Measurements from ENCODE around the gene MIB2. TPM values are rescaled to one million over a fixed set of nuclear protein-coding genes. Genes with fewer than 3 reads are reported as not detected.

Gene MIB2
- total and polyA plus RNA-seq, 2 experiments from 2014 or later = 47.5 to 75.3 TPM

DNA sequence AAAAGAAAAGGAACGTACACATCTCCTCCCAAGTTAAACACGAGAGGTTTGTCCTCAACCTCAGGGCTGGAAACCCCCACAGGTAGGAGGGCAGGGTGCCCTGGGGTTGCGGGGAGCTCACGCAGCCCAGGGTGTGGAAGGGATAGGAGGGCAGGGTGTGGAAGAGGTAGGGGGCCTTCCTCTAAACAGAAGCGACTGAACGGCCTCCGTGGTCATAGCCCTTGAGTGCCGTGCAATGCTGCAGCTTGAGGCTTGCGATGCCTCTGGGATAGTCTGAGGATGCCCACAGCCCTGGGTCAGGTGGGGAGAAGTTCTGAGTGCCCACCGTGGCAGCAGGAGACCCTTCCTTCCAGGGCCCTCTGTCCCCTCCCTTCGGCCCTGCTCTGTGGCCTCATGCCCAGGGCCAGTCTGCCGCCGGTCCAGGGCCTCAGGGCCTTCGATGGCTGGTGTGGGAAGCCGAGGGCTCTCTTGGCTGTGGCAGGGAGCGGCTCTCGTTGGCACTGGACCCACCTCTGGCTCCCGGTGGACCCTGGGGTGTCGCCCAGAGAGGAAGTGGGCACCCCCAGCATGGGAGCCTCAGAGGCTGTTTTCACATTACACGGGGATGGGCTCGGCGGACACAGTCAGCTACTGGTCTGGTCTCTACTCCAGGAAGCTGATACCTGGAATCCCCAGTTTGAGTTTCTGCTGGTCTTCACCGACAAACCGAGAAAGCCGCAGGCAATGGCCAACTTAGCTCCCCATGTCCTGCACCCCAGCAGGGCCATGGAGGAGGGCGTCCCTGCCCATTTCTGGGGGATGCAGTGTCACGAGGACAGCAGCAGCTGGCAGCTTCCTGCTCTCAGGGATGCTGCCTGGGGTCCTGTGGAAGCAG, 49.9 kb downstream of the MIB2 start:
- 96% methylated on average over 27 of the region's 27 CpGs for WGBS (ENCODE audit: low lambda C conversion rate, missing lambda C conversion rate)
- DNase-seq (ENCODE audit: low spot score) = no peak
- Histone ChIP-seq H4K20me1 (ENCODE audit: insufficient read depth, poor library complexity, severe bottlenecking) (no peaks in the 10 kb centered on the region), H3K27me3 (no peaks in the 10 kb centered on the region), H3K27ac (no peak overlapping the region), H3K4me3 (no peak overlapping the region), H3K36me3 (replicated peaks; ENCODE audit: insufficient read depth, low read depth) (no peaks in the 10 kb centered on the region), H3K4me2 (no peak overlapping the region), H3K9me2 (replicated peaks; ENCODE audit: insufficient read depth) (no peaks in the 10 kb centered on the region), H3K4me1 (ENCODE audit: insufficient read depth) (peaks cover 8% of the 10 kb centered on the region), H2AFZ (no peak overlapping the region), H3K79me2 (no peaks in the 10 kb centered on the region), H3K9me3 (ENCODE audit: low read depth) (no peaks in the 10 kb centered on the region)
- TF ChIP-seq EZH2 (IDR thresholded peaks at IDR 0.05; ENCODE audit: borderline replicate concordance) = no peak
- no peak for TF ChIP-seq EZH2phosphoT487 (IDR thresholded peaks at IDR 0.05; ENCODE audit: low read depth, severe bottlenecking, unreplicated experiment)
- TF ChIP-seq, protein P1, sequence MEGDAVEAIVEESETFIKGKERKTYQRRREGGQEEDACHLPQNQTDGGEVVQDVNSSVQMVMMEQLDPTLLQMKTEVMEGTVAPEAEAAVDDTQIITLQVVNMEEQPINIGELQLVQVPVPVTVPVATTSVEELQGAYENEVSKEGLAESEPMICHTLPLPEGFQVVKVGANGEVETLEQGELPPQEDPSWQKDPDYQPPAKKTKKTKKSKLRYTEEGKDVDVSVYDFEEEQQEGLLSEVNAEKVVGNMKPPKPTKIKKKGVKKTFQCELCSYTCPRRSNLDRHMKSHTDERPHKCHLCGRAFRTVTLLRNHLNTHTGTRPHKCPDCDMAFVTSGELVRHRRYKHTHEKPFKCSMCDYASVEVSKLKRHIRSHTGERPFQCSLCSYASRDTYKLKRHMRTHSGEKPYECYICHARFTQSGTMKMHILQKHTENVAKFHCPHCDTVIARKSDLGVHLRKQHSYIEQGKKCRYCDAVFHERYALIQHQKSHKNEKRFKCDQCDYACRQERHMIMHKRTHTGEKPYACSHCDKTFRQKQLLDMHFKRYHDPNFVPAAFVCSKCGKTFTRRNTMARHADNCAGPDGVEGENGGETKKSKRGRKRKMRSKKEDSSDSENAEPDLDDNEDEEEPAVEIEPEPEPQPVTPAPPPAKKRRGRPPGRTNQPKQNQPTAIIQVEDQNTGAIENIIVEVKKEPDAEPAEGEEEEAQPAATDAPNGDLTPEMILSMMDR (IDR thresholded peaks at IDR 0.05; ENCODE audit: poor library complexity) = no peak

DNA sequence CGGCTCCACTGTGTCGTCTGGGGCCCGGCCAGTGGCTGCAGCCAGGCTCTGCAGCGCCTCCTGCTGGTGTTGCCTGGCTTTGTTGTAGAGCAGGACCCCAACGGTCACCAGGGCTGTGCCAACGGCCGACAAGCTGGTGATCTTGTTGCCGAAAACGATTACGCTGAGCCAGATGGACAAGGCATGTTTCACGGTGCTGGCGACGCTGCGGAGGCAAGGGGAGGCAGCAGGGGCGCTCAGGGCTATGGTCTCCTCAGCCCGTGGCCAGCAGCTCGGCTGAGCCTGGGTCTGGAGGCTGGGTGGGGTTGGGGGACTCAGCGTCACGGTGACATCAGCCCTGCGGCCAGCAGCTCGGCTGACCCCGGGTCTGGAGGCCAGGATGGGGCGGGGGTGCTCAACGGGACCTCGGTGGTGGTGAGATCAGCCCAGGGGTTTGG, 50.5 kb downstream of the MIB2 start:
- Histone ChIP-seq H4K20me1 (ENCODE audit: insufficient read depth, poor library complexity, severe bottlenecking) (no peaks in the 10 kb centered on the region), H2AFZ (no peak overlapping the region), H3K9me3 (ENCODE audit: low read depth) (no peaks in the 10 kb centered on the region), H3K27ac (no peak overlapping the region), H3K9me2 (replicated peaks; ENCODE audit: insufficient read depth) (no peaks in the 10 kb centered on the region), H3K27me3 (no peaks in the 10 kb centered on the region), H3K36me3 (replicated peaks; ENCODE audit: insufficient read depth, low read depth) (no peaks in the 10 kb centered on the region), H3K4me2 (no peak overlapping the region), H3K4me1 (ENCODE audit: insufficient read depth) (peaks cover 8% of the 10 kb centered on the region), H3K4me3 (no peak overlapping the region), H3K79me2 (no peaks in the 10 kb centered on the region)
- no peak for DNase-seq (ENCODE audit: low spot score)
- 91% methylated on average over 25 of the region's 25 CpGs for WGBS (ENCODE audit: low lambda C conversion rate, missing lambda C conversion rate)
- TF ChIP-seq EZH2 (IDR thresholded peaks at IDR 0.05; ENCODE audit: borderline replicate concordance) (no peak), EZH2phosphoT487 (IDR thresholded peaks at IDR 0.05; ENCODE audit: low read depth, severe bottlenecking, unreplicated experiment) (no peak)
- TF ChIP-seq, protein P1 (IDR thresholded peaks at IDR 0.05; ENCODE audit: poor library complexity) = peak; percentile 33

DNA sequence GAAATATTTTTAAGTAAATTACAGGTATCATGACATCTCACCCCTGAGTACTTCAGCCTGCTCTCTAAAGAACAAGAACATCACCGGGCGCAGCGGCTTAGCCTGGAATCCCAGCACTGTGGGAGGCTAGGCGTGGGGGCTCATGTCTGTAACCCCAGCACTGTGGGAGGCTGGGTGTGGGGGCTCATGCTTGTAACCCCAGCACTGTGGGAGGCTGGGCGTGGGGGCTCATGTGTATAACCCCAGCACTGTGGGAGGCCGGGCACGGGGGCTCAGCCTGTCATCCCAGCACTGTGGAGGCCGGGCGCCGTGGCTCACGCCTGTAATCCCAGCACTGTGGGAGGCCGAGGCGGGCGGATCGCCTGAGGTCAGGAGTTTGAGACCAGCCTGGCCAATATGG, 51.2 kb downstream of the MIB2 start:
- Histone ChIP-seq H3K79me2 (no peaks in the 10 kb centered on the region), H3K27me3 (no peaks in the 10 kb centered on the region), H3K4me3 (no peak overlapping the region), H2AFZ (no peak overlapping the region), H3K4me2 (no peak overlapping the region), H4K20me1 (ENCODE audit: insufficient read depth, poor library complexity, severe bottlenecking) (no peaks in the 10 kb centered on the region), H3K36me3 (replicated peaks; ENCODE audit: insufficient read depth, low read depth) (no peaks in the 10 kb centered on the region), H3K27ac (no peak overlapping the region), H3K4me1 (ENCODE audit: insufficient read depth) (peaks cover 8% of the 10 kb centered on the region), H3K9me2 (replicated peaks; ENCODE audit: insufficient read depth) (no peaks in the 10 kb centered on the region), H3K9me3 (ENCODE audit: low read depth) (no peaks in the 10 kb centered on the region)
- 98% methylated on average over 15 of the region's 15 CpGs for WGBS (ENCODE audit: low lambda C conversion rate, missing lambda C conversion rate)
- no peak for DNase-seq (ENCODE audit: low spot score)
- TF ChIP-seq EZH2 (IDR thresholded peaks at IDR 0.05; ENCODE audit: borderline replicate concordance) (no peak), EZH2phosphoT487 (IDR thresholded peaks at IDR 0.05; ENCODE audit: low read depth, severe bottlenecking, unreplicated experiment) (no peak)
- TF ChIP-seq, protein P1 (IDR thresholded peaks at IDR 0.05; ENCODE audit: poor library complexity) = no peak

Measured in hepatocyte (in vitro differentiated cells).